ENCODE results near the gene TM2D1.
"Not testable (repeated sequence)": the region's sequence is repeated elsewhere in the genome, so short reads cannot be mapped to it uniquely, and the experiment has no call there.

TM2D1 gene

DNA sequence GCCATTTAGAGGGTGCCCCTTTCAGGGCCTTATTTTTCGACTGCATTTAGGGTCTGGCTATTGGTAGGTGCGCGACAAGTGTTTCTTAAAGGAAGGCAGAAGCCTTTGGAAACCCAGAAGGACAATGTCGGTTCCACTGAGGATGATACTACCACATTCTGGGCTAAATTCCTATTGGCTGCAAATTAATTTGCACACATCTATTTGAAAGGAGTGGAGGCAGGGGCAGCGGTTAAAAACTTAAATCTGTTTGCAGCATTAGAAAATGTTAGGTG, 18.4 kb upstream of the TM2D1 start:
- TF ChIP-seq SP1 (IDR thresholded peaks at IDR 0.05) (no peak), ELF4 (IDR thresholded peaks at IDR 0.05) (no peak), L3MBTL2 (conservative IDR thresholded peaks at IDR 0.05) (no peak)
- DNase-seq (ENCODE audit: extremely low spot score), result no peak
- ChIA-PET POLR2A (interaction anchor here (0.9 to 1.3 kb wide), 3 partner anchors 14 to 144 kb away, joined by 3 to 4 read pairs (median 4); partner anchors contain the start of gene TM2D1), CTCF (no interaction called here)

DNA sequence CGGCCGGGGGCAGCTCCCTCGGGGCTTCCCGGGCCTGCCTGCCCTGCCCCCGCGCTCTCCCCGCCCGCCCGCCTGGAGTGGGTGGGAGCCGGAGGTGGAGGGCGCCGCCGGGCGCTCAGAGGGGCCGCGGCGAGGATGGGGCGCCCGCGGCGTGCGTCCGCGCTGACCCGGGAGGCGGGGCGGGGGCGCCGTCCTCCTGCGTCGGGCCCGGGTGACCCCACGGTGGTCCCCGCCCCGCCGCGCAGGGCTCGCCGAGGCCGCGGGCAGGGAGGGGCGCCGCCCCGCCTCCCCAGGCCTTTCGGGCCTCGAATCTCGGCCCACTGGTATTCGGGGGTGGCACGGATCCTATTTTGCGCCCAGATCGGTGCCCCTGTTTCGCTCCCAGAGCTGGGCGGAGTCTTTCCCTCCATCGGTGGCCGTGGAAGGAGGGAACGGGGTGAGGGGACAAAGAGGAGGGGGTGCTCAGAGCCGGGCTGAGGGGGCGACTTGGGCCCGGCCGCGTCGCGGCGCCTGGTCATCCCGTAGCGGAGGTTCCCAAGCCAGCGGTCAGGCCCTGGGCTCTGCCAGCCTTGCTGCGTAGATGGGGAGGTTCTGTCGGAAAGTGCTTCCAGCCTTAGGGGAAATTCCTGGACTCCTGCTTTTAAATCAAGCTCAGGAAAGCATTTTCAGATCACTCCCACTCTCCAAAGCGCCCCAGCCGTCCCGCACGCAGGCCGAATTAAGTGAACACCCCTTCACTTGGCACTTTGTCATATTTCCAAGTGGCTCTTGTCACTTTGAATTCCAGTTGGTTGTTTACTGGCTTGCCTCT, 17.9 kb upstream of the TM2D1 start:
- CTCF ChIA-PET, result no interaction called here
- POLR2A ChIA-PET, result interaction anchor here (0.9 to 1.3 kb wide), 3 partner anchors 15 to 145 kb away, joined by 3 to 4 read pairs (median 4); partner anchors contain the start of gene TM2D1
- no peak for TF ChIP-seq HDGF (IDR thresholded peaks at IDR 0.05; ENCODE audit: borderline replicate concordance)
- TF ChIP-seq BHLHE40 (IDR thresholded peaks at IDR 0.05; ENCODE audit: borderline replicate concordance), result no peak
- TF ChIP-seq L3MBTL2 (conservative IDR thresholded peaks at IDR 0.05), result 0 out of 2 replicates have a peak, but pooled peaks have one; percentile 19
- DNase-seq (ENCODE audit: extremely low spot score), result peak; percentile 60

DNA sequence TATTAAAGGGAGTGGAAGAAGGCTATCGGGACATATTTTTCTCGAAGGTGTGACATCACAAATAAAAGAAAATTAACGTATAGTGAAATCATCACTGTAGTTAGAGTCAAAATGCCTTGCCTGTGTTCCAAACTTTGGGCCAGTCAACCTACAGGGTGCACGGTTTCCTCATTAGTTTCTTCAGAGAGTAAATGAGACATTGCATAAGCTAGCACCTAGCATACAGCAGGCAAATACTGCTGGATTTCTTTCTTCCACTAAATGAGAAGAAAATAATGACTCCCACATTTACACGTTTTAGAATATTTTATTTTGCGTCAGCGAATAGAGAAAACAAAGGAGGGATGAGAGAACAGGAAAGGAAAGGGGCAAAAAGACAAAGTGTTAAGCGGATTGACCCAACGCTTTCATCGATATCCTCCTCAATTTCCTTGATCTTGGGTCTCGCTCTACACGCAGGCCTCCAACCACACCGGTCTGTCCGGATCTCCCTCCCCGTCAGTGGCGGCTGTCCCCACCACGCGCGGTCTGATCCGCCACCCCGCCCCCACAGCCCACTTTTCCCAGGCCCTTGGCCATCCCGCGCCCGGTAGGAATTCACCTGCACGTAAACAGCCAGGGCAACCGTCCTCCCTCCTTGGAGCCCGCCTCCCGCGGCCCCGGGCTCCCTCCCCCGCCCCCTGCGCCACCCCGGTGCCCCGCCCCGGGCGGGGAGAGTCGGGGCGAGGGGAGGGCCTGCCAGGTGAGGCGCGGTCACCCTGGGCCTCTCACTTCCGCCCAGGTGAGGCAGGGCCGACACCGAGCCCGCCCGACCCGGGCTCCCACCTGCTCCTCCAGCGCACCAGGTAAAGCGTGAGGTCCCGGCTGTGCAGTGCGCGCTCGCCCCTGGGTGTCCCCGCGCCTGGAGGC, 17.0 kb upstream of the TM2D1 start, which contains the start of gene PATJ:
PATJ (plus strand) TSS at position 770 of the 909 bp plus-strand sequence. CDS start 20,413 bp downstream, outside the sequence.
- POLR2A ChIA-PET, result no interaction called here
- TF ChIP-seq FOXA1 (IDR thresholded peaks at IDR 0.05), result no peak
- TF ChIP-seq, protein P1, sequence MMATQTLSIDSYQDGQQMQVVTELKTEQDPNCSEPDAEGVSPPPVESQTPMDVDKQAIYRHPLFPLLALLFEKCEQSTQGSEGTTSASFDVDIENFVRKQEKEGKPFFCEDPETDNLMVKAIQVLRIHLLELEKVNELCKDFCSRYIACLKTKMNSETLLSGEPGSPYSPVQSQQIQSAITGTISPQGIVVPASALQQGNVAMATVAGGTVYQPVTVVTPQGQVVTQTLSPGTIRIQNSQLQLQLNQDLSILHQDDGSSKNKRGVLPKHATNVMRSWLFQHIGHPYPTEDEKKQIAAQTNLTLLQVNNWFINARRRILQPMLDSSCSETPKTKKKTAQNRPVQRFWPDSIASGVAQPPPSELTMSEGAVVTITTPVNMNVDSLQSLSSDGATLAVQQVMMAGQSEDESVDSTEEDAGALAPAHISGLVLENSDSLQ (IDR thresholded peaks at IDR 0.05), result no peak
- DNase-seq (ENCODE audit: extremely low spot score), result peak; percentile 65
- CTCF ChIA-PET, result no interaction called here

DNA sequence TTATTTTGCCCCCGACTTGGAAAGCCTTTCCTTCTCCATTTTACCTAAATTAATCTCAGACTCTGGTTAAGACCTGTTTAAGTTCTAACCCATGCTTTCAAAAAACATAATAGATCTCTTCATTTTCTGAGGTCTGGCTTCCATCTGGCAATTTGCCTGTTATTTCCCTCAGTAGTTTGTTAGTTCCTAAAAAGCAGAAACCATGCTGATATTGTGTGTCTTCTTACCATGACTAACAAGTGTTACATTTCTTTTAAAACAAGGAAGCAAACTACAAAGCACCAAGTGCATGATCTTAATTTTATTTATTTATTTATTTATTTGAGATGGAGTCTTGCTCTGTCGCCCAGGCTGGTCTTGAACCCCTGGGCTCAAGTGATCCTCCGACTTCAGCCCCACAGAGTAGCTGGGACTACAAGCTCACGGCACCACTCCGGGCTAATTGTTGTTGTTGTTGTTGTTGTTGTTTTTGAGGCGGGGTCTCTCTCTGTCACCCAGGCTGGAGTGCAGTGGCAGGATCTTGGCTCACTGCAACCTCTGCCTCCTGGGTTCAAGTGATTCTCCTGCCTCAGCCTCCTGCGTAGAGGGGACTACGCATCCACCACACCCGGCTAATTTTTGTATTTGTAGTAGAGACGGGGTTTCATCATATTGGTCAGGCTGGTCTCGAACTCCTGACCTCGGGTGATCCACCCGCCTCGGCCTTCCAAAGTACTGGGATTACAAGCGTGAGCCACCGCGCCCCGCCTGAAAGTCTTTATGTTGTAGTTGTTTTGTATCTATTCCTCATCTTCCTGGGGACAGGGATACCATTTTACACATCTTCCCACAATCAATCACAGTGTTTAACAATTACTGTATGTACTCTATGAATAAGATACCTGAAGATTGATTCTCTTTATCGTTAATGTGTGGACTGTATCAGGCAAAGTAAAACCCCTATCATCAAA, 16.1 kb upstream of the TM2D1 start:
- ChIA-PET CTCF (no interaction called here), POLR2A (no interaction called here)
- TF ChIP-seq LEF1 (IDR thresholded peaks at IDR 0.05; ENCODE audit: borderline replicate concordance) (no peak), SP1 (IDR thresholded peaks at IDR 0.05) (no peak), L3MBTL2 (conservative IDR thresholded peaks at IDR 0.05) (no peak)
- DNase-seq (ENCODE audit: extremely low spot score), result no peak

DNA sequence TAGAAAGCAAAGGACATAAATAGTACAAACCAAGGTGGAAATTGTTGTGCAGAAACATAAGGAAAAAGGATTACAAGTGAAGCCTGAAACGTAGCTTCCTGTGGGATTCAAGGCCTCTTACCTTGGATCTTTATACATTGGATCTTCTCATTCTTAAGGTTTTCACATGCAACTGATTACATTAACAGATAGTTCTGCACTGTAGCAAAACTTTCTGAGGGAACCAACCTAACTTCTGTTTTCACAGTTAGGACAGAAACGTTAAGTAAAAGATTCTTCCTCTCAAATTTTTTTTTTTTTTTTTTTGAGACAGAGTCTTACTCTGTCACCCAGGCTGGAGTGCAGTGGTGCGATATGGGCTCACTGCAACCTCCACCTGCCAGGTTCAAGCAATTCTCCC, 7.8 kb upstream of the TM2D1 start:
- POLR2A ChIA-PET, result interaction anchor here (0.7 kb wide), 1 partner anchor 128 kb away, joined by 3 read pairs; no protein-coding TSS in a partner anchor
- TF ChIP-seq SUZ12 (IDR thresholded peaks at IDR 0.05), result no peak
- no peak for TF ChIP-seq L3MBTL2 (conservative IDR thresholded peaks at IDR 0.05)
- no peak for TF ChIP-seq LEF1 (IDR thresholded peaks at IDR 0.05; ENCODE audit: borderline replicate concordance)
- TF ChIP-seq ZNF384 (IDR thresholded peaks at IDR 0.05), result no peak
- TF ChIP-seq ARNT (IDR thresholded peaks at IDR 0.05), result no peak
- TF ChIP-seq, protein P1 (IDR thresholded peaks at IDR 0.05), result no peak
- no peak for TF ChIP-seq CTBP1 (IDR thresholded peaks at IDR 0.05; ENCODE audit: borderline replicate concordance)
- TF ChIP-seq FOXM1 (IDR thresholded peaks at IDR 0.05; ENCODE audit: borderline replicate concordance), result no peak
- TF ChIP-seq SP1 (IDR thresholded peaks at IDR 0.05), result no peak
- no peak for DNase-seq (ENCODE audit: extremely low spot score)
- CTCF ChIA-PET, result interaction anchor here (0.6 to 0.7 kb wide), 2 partner anchors 288 to 440 kb away, joined by 3 to 8 read pairs; no protein-coding TSS in a partner anchor

DNA sequence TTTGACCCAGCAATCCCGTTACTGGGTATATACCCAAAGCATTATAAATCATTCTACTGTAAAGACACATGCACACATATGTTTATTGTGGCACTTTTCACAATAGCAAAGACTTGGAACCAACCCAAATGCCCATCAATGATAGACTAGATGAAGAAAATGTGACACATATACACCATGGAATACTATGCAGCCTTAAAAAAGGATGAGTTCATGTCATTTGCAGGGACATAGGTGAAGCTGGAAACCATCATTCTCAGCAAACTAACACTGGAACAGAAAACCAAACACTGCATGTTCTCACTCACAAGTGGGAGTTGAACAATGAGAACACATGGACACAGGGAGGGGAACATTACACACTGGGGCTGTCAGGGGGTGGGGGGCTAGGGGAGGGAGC, 5.7 kb upstream of the TM2D1 start:
- POLR2A ChIA-PET, result not testable (repeated sequence)

DNA sequence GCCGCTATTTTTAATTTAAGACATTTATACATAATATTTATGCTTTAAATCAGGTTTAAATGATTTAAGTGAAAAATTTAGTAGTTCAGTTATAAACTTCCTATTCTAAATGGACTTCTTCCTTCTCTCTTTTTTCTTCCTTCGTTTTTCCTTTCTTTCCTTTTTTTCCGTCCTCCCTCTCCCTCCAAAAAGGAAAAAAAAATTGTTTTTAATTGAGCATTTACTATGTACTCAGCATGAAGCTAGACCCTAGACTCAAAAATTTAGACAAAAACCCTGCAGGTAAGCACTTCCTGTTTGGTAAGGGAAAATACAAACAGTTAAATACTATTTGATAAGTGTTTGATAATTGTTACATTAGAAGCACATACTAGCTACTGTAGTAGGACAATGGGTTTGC, 2.6 kb upstream of the TM2D1 start:
- TF ChIP-seq FOXA1 (IDR thresholded peaks at IDR 0.05), result no peak
- no peak for TF ChIP-seq NFRKB (IDR thresholded peaks at IDR 0.05)
- TF ChIP-seq LEF1 (IDR thresholded peaks at IDR 0.05; ENCODE audit: borderline replicate concordance), result no peak
- no peak for TF ChIP-seq BHLHE40 (IDR thresholded peaks at IDR 0.05; ENCODE audit: borderline replicate concordance)
- TF ChIP-seq FOXM1 (IDR thresholded peaks at IDR 0.05; ENCODE audit: borderline replicate concordance), result no peak
- TF ChIP-seq ARNT (IDR thresholded peaks at IDR 0.05), result no peak
- no peak for TF ChIP-seq FOXK2 (IDR thresholded peaks at IDR 0.05)
- TF ChIP-seq CTBP1 (IDR thresholded peaks at IDR 0.05; ENCODE audit: borderline replicate concordance), result no peak
- TF ChIP-seq TARDBP (IDR thresholded peaks at IDR 0.05), result no peak
- TF ChIP-seq ELF4 (IDR thresholded peaks at IDR 0.05), result no peak
- TF ChIP-seq L3MBTL2 (conservative IDR thresholded peaks at IDR 0.05), result no peak
- no peak for TF ChIP-seq ZNF384 (IDR thresholded peaks at IDR 0.05)
- ChIA-PET POLR2A (no interaction called here), CTCF (no interaction called here)
- no peak for DNase-seq (ENCODE audit: extremely low spot score)

More for the DNA sequence above, 5.7 kb upstream of the TM2D1 start:
- DNase-seq (ENCODE audit: extremely low spot score); CTCF ChIA-PET: not testable (repeated sequence)

Data from HEK293T (cell line).